ENCODE data around the gene CRIP2.

GRCh38 chr14:105497671-105498429 lies 23.2 kb downstream of the CRIP2 start:
- TF ChIP-seq CTCF (optimal IDR thresholded peaks at IDR 0.05 in 1 of 3, IDR thresholded peaks at IDR 0.05 in 1 of 3, conservative IDR thresholded peaks at IDR 0.05 in 1 of 3; ENCODE audit: extremely low read depth in 1 of 3, insufficient read depth in 2 of 3, low read length in 3 of 3) (no peak), EZH2 (IDR thresholded peaks at IDR 0.05; ENCODE audit: low read length) (no peak)

All from keratinocyte (primary cell).